Measurements from ENCODE around the gene XPR1. TPM values are rescaled to one million over a fixed set of nuclear protein-coding genes. Genes with fewer than 3 reads are reported as not detected.

Gene XPR1
- total and polyA plus RNA-seq, 3 donors from 2014 or later = 34.8 to 76.2 (median 71.8) TPM

DNA sequence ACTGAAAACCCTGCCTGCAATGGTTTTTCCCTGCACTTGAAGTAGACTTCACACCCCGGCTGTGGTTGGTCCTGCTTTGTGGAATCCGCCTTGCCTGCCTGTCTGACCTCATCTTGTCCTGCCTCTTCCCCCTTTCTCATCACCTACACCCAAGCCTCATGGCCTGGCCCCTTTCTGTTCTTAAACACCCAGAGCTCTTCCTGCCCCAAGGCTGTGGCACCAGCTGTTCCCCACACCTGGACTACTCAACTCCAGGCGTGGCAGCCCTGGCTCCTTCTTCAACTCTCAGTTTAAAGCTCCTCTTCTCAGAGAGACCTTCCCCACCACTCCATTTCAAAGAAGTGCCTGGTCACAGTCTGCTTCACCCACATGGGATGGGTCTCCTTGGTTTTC is 307.9 kb downstream of the XPR1 start:
- no peak for DNase-seq
- Histone ChIP-seq H3K9me3 (no peaks in the 10 kb centered on the region), H3K27ac (no peak overlapping the region), H3K27me3 (no peaks in the 10 kb centered on the region), H3K36me3 (ENCODE audit: low read depth, missing control alignments) (no peaks in the 10 kb centered on the region), H3K4me3 (no peak overlapping the region), H3K4me1 (no peaks in the 10 kb centered on the region)
- 94 to 96% methylated on average over 3 of the region's 3 CpGs for WGBS, 2 donors
- intact Hi-C loops (cut with DNase I; ENCODE audit: low total_unique reads) = no loop called here
- TF ChIP-seq CTCF (IDR thresholded peaks at IDR 0.05) = no peak
- TF ChIP-seq POLR2A (IDR thresholded peaks at IDR 0.05) = no peak

Small RNA genes within 50 kb of the gene (small RNA-seq; reads per million reads assigned to genes)
- 0 reads per million in 2 donors for gene RF00026

Other genes with a start within 250 kb of the XPR1 start
- 100 to 1,000 TPM in 1 of 2 donors, 10 to 100 TPM in 1; 97.2 to 102 TPM for gene ACBD6, start 129.4 kb upstream of the XPR1 start, total RNA-seq
- gene ACBD6, start 129.4 kb upstream of the XPR1 start, polyA plus RNA-seq (ENCODE audit: insufficient read depth, low read depth, low replicate concordance) = 61.9 TPM
- not detected for gene OVAAL, start 73.1 kb upstream of the XPR1 start, total RNA-seq
- not detected for gene OVAAL, start 73.1 kb upstream of the XPR1 start, polyA plus RNA-seq (ENCODE audit: insufficient read depth, low read depth, low replicate concordance)